Measurements from ENCODE around the gene LRRC3B. TPM values are rescaled to one million over a fixed set of nuclear protein-coding genes. Genes with fewer than 3 reads are reported as not detected.
A peak's percentile ranks its signal among the peaks of the same experiment; 100 is the strongest.

LRRC3B gene
- polyA plus RNA-seq, 1 donor, result 14.1 TPM

DNA sequence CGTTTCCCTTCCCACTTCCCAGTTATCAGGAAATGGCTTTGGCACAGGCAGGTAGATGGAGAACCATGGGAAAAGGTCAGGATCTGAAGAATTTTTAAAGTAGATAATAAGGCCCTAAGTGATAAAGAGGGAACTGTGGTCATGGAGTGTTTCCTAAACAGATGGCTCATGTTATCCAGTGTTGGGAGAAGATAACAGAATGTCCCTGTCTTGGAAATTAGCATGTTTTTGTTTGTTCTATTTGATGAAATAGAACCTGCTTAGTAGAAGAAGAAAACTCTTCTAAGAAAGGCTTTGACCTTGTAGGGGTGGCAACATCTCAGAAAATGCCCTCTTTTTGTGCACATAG lies 8.8 kb downstream of the LRRC3B start:
- DNase-seq, result no peak

DNA sequence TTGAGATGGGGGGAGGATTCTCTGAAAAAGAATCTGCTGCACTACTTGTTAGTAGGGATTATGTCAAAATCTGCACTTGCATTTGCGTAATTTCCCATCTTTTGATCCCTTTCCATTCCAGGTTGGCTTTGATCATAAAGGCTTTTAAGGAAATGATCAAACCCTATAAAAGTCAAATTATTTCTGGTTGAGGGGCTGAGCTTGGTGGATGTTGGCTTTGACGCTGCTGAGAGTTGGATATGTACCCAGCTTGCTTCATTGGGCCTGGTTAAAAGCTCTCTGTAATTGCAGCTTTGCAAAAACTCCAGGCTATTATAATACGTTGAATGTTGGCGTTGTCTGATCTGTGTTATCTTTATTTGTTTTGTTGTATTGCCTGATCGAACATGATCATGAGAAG lies 12.0 kb downstream of the LRRC3B start:
- no peak for DNase-seq

DNA sequence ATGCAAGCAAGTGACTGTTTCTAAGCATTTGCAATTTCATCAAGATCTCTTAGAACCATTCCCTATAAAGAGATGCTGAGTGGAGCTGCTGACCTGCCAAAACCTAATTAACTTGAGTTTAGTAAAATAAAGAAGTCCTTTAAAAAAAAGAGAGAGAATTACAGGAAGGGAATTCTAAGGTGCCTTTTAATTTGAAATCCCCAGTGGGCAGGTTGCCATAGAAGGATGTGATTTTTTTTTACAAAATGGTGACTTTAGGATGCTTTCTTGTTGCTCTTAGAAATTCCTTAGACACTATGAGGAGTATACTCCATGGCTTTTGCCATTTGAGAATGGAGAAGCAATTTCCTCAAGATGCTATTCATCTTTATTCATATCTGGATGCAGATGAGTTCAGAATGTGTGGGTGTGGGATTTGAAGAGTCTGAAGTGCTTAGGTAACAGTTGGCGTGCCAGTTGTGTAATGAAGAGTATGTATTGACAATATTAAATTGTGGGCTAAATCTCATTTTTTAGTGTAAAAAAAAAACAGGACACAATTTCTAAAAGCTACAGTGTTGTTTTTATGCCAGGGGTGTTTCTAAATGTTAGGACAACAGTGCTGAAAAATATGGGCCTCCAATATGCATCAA lies 13.6 kb downstream of the LRRC3B start:
- no peak for DNase-seq

DNA sequence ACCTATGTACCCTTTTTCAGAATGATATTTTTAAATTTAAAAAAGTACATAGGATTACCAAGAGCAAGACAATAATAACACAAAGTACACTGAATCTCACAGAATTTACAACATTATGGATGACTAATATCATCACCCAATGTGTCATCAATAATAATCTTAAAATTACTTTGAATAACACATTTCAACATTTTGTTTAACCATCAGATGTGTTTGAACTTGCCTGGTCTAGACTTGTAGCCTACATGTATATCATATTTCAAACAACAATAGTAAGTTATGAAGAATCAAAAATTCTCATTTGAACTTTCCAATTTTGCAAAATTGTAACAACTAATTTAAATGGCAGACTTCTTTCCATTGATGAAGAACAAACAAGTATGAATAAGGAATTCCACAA lies 15.1 kb downstream of the LRRC3B start:
- DNase-seq, result no peak

DNA sequence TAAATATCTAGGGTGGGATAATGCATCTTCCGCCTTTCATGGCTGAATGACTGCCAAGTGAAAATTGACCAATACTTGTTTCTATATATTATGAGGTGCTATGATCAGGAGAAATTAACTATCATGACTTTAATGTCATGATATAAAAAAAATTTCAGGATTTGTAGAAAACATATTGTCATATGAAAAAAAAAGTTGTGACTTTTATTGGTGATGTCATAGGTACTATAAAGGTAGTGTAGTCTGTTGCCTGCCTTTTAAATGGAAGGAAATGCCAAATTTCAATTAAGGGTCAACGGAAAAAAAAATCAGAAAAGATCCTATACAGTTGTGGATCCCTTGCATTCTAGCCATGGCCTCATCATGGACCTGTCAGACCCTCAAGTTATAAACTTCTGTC lies 15.5 kb downstream of the LRRC3B start:
- no peak for DNase-seq

DNA sequence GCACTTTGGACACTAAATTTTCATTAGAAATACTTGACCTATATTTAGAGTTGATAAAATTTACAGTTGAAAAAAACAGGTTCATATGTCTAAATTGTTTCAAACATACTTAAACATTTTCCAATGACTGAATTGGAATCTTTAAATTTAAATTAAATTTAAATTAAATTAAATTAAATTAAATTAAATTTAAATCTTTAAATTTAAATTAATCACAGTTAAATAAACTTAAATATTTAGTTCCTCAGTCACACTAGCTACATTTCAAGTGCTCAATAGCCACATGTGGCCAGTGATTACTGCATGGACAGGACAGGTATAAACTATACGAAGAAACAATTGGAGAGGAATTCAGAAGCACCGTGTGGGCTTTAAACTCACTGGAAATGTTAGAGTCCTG lies 16.8 kb downstream of the LRRC3B start:
- DNase-seq, result no peak

DNA sequence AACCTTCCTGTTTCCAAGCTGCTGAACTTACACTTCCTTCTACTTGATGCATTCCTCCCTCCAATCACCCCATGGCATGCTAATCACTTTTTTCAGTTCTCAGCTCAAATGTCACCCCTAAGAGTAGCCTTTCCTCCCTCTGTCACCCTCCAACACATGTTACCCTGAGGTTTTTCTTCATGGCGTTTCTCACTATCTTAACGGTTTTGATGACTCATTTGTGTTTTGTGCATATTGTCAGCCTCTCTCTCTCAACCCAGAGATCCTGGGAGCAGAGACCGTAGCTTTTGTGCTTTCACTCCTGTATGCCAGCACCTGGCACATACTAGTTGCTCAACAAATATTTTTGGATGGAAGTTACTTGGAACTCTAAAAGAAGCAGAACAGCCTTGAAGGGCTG lies 24.5 kb downstream of the LRRC3B start:
- no peak for DNase-seq

DNA sequence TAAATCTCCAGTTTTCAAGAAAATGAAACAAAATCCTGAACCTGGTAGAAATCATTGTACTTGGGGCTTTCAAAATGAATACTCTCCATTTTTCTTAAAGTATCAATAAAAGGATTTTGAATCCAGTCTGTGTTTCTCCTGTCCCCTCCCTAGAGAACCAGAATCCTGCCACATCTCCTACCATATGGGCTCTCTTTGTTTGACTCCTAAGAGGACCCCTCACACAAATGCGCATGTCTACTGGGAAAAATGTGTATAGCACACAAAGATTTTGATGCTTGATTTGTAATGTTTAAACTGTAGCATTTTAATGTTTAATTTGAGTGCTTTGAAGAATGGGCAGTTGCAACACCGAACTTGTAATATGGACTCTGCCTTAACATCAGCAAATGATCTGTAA lies 25.9 kb downstream of the LRRC3B start:
- no peak for DNase-seq

DNA sequence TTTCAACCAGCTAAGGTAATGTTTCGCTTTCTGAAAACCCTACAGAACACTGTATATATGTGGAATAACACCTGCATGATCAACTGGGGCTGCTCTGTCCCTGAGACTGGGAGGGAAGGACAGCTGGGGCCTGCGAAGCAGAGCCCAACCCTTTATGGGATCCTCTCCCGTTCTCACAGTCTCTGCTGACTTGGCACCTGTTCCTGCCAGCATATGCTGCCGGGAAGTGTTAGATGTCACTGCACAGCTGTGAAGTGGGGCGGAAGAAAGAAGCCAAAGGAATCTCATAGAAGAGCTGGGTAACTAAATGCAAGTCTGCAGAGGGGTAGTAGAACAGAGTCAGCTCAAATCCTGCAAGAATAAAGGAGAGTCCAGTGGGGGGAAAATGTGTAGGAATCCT lies 29.6 kb downstream of the LRRC3B start:
- DNase-seq, result peak; percentile 75

DNA sequence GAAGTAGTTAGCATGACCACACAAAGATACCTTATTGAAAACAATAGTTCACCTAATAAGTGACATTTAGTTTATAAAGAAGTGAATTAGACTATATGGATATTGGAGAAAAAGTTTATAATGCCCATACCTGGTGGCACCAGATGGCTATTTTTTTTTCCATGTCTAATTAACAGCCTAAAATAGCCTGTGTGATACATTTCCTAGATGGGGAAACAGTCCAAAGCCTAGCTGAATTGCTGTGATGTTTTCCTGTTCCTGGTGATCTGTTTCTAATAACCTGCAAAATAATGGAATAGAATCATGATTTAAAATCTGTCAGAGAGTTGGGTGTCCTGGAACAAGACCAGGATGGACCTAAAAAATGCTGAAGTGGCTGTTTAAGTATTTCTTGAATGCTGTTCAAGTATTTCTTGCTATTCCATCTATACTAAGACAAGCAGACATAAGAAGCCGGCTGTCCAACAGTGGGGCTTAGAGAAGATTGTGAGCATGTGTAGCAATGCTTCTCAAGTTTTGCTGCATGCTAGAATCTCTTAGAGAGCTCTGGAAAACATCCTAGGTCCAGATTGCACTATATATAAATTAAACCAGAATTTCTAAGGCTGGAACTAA lies 31.3 kb downstream of the LRRC3B start:
- DNase-seq, result no peak

DNA sequence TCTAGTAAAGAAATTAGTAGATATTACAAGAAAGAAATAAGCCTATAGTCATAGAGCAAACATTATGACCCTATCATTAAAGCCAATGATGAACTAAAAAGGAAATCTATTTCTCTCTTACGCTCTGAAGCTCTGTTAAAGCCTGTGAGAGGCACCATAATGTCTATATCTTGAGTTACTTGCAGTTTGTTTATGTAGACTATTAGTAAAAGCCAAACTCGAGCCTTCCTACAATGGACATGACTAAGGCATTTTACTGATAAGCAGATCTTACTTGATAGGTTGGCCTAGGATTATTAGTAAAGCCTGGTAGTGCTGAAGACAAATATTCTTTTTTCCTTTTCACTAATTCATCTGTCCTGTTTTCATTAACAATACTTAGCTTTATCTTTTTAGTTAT lies 32.7 kb downstream of the LRRC3B start:
- no peak for DNase-seq

DNA sequence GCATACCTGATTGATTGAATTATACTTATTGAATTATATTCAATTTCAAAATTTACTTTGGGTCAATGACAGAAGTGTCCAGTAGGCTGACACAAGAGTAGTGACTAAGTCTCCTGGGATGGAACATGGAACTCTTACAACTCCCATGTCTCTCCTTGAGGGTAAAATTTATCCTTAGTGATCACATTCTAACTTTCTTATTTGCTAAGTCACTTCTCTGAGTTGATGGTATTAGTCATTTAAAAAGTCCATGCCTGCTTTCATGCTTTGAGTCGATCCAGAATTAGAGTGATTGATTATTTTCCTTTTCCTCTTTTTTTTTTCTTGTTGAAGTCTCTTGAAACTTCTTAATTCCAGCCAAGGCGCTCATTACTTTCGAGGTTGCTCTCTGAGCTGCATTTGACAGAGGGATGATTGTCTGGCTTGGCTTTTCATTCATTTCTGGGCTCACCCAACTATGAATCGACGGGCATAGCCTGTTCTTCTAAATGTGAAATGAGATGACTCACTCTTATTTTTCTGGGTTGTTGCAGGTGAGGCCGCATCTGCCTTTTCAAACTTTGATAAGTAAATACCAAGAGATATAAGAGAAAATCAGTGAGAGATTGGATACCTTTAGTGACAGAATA lies 34.9 kb downstream of the LRRC3B start:
- DNase-seq, result no peak

DNA sequence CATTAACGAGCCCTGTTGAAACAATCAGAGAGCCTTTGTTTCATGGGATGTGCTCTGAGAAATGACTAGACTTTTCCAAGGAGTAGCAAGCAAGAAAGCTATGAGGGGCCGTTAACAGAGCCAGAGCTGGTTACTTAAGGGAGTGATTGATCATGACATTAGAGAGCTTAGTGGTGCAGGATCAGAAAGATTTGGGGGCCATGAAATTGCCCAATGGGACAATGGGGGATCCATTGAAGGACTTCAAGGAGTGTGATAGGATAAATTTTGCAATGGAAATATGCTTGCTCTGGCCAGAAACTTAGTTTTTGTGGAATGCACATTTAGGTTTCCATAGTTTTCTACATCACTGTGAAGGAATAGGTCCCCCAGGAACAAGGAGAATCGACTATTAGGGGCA lies 45.6 kb downstream of the LRRC3B start:
- DNase-seq, result peak; percentile 51

DNA sequence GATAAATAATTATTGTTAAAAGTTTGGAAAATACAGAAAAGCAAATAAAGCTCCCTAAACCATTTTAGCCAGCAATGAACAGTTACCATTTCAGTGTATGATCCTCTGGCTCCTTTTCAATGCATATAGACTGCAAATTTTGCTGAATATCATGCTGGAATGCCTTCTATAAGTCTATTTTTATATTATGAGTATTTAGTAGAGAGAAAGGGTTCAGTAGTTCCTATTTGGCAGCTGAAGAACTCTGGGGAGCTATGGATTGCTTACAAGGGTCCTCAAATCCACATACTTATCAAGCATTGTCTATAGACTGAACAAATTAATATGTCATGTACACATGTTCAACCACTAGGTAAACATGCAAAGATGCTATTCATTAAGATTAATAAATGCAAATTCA lies 46.1 kb downstream of the LRRC3B start:
- peak; percentile 25 for DNase-seq

DNA sequence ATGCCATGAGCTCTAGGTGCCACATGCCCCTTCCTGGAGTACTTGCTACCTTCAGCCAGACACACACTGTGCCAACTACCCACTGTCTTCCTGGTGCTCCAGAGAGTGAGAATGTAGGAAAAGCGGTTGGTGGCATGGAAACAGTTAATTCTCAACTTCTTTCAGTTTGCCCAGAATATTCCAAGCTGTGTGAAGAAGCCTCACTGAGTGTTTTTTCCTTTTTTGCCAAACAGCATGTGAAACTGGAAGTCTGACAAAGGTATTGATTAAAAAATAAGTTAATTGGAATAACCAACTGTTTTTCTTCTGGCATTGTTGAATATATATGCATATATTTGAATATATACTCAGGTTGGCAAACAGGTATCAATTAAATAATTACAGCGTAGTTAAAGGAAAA lies 52.8 kb downstream of the LRRC3B start:
- DNase-seq, result no peak

DNA sequence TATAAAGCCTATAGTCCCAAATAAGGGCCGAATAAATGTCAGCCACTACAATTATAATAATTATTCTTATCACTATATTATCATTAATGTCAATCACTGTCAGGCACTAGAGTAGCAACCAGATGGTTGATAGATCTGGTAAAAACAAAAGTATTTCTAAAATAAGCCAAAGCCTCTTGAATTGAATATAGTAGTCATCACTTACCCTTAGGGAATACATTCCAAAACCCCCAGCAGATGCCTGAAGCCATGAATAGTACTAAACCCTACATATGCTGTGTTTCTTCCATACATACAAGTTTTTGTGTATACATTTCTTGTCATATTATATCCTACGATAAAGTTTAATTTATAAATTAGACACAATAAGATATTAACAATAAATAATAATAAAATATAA lies 59.1 kb downstream of the LRRC3B start:
- no peak for DNase-seq

DNA sequence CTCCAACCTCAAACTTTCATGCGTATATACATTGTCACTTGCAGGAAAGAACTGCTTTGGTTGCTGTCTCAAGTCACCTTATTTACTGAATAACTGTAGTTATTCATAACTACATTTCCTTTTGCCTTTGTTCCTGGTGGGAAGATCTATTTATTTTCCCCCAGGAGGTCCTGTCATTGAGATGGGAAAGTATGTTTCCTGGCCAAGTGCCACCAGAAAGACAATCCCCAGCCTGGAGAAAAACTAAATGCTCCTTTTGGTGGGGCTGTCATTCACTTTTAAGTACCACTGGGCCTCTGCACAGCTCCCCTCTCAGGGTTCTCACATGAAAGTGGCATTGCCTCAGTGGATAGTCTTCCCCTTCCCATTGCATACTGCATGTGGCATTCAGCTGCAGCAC lies 59.8 kb downstream of the LRRC3B start:
- DNase-seq, result no peak

DNA sequence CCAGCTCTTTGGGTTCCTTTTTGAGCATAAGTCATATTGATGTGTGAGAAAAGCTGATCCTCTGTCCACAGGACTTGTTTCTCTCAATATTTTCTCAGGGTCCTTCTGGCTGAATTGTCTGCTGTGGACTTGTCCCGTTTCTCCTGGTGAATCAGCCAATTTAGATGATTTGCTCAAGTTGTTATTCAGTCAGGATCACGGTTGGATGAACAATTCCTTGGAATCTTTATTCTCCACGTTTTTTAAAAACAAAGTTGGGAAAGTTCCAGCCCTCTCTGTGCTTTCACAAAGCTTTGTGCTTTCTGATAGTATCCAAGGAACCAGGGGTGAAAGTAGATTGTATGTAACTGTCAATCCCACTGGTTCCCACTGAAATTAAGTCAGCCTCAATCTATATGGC lies 61.3 kb downstream of the LRRC3B start:
- no peak for DNase-seq

DNA sequence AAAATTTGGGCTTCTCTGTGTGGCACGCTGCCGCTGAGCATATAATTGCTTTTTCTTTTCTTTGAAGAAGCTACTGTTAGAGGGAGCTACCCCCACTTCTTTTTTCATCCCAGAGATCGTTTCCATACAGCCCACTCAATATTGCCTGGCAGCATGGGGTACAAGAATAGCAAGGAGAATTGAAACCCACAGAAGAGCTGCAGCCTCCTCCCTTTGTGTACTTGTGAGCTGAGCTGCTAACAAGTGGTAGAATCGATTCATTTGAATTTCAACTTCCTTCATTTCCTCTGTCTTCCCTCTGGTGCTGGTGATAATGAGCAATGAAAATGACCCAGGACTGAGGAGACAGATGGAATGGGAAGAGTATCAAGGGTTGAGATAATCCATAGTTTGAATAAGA lies 64.9 kb downstream of the LRRC3B start:
- no peak for DNase-seq

DNA sequence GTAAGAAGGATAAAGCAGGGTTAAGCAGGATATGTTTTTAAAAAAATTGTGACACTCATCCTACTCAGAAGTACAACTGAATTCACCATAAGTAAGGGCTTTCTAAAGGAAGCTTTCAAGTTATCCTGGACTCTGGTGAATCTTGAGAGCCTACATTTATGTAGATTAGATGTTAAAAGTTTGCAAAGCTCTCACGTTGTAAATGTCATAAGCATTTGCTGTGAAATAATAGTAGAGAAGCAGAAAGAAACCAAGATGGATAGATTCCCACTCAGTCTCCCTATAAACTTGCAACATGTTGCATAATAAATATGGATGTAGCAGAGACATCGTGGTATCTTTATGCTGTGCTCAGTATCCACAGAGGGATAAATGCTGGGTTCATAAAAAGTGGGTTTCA lies 77.0 kb downstream of the LRRC3B start:
- DNase-seq, result no peak

DNA sequence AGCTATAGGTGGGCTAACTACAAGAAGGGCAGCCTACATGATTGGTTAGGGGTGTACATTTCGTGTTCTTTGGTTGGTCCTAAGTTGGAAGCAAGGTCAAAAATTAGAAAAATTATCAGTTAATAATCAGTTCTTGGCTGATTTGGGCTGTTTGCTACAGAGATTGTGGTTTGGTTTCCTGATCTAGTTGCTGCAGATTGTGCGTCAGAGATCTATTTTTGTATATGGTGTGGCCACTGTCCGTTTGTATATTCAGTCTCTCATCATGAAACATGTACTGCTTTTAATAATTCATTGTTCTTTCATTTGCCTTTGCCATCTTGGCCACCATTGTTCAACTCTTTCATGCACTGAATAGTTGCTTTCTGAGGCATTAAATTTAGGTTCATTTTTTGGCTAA lies 80.9 kb downstream of the LRRC3B start:
- no peak for DNase-seq

DNA sequence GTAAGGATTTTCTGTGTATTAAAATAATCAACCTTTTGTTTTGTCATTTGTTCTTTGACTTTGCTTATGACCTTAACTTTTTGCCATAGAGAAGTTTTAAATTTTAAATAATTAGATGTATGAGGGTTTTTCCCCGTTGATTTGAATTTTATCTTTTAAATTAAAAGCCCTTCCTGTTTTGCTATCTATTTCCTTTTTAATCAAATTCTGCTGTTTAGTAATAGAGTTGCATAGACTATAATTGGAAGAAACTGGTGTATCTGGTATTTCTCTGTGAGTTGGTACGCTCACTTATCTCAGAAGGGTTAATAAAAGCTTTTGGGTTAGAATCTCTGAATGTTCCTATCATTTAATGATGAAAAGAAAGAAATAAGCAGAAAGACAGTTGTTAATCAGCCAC lies 82.2 kb downstream of the LRRC3B start:
- no peak for DNase-seq

DNA sequence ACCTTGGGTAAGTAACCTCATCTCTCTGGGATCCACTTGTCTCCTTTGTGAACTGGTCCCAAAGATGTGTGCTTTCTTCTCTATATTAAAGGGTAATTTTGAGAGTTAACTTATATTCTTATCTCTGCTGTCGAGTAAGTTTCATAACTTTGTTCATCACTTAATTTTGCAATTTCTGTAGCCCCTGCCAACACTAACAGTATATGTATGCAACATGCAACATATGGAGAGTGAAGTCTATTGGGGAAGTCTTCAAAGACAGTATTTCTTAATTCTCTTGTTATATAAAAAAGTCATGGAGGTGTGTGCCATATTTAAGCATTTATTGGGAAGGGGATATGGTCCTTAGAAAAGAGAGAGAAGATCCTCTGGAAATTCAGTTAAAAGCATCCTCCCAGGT lies 85.9 kb downstream of the LRRC3B start:
- DNase-seq, result no peak

DNA sequence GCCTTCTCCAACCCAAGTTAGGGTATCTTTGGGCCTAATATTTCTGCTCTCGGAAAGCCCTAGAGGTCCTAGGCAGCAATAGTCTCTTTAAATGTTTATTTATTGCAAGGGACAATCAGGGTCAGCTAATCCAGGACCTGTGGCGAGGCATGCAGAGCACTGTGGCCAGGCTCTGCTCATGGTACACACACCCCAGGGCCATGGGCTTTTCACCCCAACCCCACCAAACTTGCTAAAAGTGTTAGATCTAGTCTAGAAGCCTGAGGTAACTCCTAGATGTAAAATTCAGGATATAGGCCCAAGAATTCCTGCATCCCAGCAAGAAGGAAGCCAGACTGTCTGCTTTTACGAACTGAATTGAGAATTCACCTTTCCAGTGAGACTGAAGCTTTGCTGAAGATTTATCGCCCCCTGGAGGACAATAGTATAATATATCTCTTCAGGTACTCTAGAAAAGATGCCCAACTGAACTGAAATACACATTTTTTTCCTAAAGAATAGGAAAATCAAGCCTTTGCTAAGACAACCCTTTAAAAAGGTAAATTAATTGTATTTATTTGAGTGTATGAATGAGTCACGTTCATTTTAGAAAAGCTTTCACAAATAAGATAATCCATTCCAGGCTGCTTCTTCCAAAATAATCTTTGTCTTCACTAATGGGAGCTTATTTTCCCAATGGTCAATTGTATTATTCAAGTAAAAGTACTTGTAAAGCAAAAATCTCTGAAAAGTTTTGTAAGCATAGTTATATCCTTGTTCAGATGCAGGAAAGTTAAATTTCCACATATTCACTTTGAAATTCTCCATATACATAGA lies 89.8 kb downstream of the LRRC3B start:
- peak; percentile 59 for DNase-seq
